Left lung (tissue), 10 donors: Measurements from ENCODE around the gene SAA2. TPM values are rescaled to one million over a fixed set of nuclear protein-coding genes. Genes with fewer than 3 reads are reported as not detected.
"Not testable (repeated sequence)": the region's sequence is repeated elsewhere in the genome, so short reads cannot be mapped to it uniquely, and the experiment has no call there.

Experiments
- ATAC-seq: fragments of 200-7000 bp; cut with Tn5 transposase; one replicate; pipeline ENCODE4 v1.9.1; 2020; ENCODE audit warnings: moderate library complexity
- DNase-seq, 4 donors: peaks; one replicate each; pipeline ENCODE4 v3.0.0-alpha.2; 2013 to 2020
- H3K27ac ChIP-seq, 2 donors: fragments of 200-600 bp; sonication (generic) in 1 of 2; one replicate each; pipeline versions ENCODE4 v1.5.0 to v1.8.0; 2020 to 2021
- H3K27me3 ChIP-seq, 2 donors: fragments of 200-600 bp; sonication (generic) in 1 of 2; one replicate each; pipeline versions ENCODE4 v1.5.0 to v1.8.0; 2020 to 2021
- H3K36me3 ChIP-seq, 2 donors: fragments of 200-600 bp; sonication (generic) in 1 of 2; one replicate each; pipeline versions ENCODE4 v1.5.0 to v1.8.0; 2020 to 2021
- H3K4me1 ChIP-seq, 2 donors: fragments of 200-600 bp; one replicate each; pipeline ENCODE4 v1.8.0; 2021
- H3K4me3 ChIP-seq, 2 donors: fragments of 200-600 bp; sonication (generic) in 1 of 2; one replicate each; pipeline versions ENCODE4 v1.5.0 to v1.8.0; 2020 to 2021; ENCODE audit warnings: mild to moderate bottlenecking in 1 of 2
- H3K9me3 ChIP-seq, 2 donors: fragments of 200-600 bp; sonication (generic) in 1 of 2; one replicate each; pipeline versions ENCODE4 v1.5.0 to v1.8.0; 2020 to 2021
- CTCF ChIP-seq, 2 donors: fragments of 200-600 bp; sonication (generic) in 1 of 2; IDR thresholded peaks; one replicate each; pipeline versions ENCODE4 v1.5.0 to v1.8.0; 2021; ENCODE audit warnings: antibody characterized with exemption in 2 of 2
- intact Hi-C, 2 donors: fragments of 100-400 bp; cut with DNase I; formaldehyde crosslinking; loops; one replicate each; pipeline versions ENCODE4 v1.11.2 to v1.14.2; 2022
- polyA plus RNA-seq, 6 donors: library from polyadenylated mRNA; unstranded; fragments of 120-200 nt; gene quantifications; one replicate each; pipeline ENCODE4 v1.2.1, GENCODE V29; 2013; ENCODE audit not compliant: insufficient read length in 6 of 6
- total RNA-seq, 2 donors: library from RNA; stranded (reverse); fragmentation: NEBNext Ultra II Directional; extraction: Animal tissue kit (Norgen Biotek cat#: 25700); gene quantifications; one replicate each; pipeline ENCODE4 v1.2.1, GENCODE V29; 2021
- donor health status: DM: no; HTN: yes; CAD: no.
- donor health status: DM: no; HTN: no; CAD: no.

The SAA2 gene
- total and polyA plus RNA-seq, 8 donors: 0.20 to 92.5 (median 0.23) TPM; not detected in 3

GRCh38 chr11:18265949-18266348 lies 17.5 kb upstream of the SAA2 start, which contains the start of gene SAA1:
Gene SAA1 (plus strand): TSS chr11:18266264. CDS start chr11:18266888, 624 bp downstream.
- ATAC-seq: no peak
- intact Hi-C loops: no loop called here
- no peak for TF ChIP-seq CTCF (IDR thresholded peaks at IDR 0.05)
- Histone ChIP-seq H3K9me3 (no peaks in the 10 kb centered on the region), H3K27me3 (no peaks in the 10 kb centered on the region), H3K4me3 (no peak within 1 kb of the TSS), H3K4me1 (peaks cover 0 to 10% of the 10 kb centered on the region in 2 donors), H3K36me3 (no peaks in the 10 kb centered on the region), H3K27ac (no peak within 1 kb of the TSS)
- no peak for DNase-seq

GRCh38 chr11:18264677-18265555 lies 16.4 kb upstream of the SAA2 start:
- ATAC-seq: no peak
- H3K4me1 ChIP-seq: peaks cover 0 to 10% of the 10 kb centered on the region in 2 donors
- H3K36me3 ChIP-seq: no peaks in the 10 kb centered on the region
- no peak for DNase-seq
- H3K27me3 ChIP-seq: no peaks in the 10 kb centered on the region
- no peak for TF ChIP-seq CTCF (IDR thresholded peaks at IDR 0.05)
- intact Hi-C loops: no loop called here
- no peaks in the 10 kb centered on the region for H3K9me3 ChIP-seq
- H3K4me3 ChIP-seq: no peak overlapping the region
- H3K27ac ChIP-seq: no peak overlapping the region

GRCh38 chr11:18264035-18264434 lies 15.6 kb upstream of the SAA2 start:
- Histone ChIP-seq H3K4me1 (peaks cover 0 to 10% of the 10 kb centered on the region in 2 donors), H3K36me3 (no peaks in the 10 kb centered on the region), H3K27ac (no peak overlapping the region), H3K27me3 (no peaks in the 10 kb centered on the region), H3K9me3 (no peaks in the 10 kb centered on the region), H3K4me3 (no peak overlapping the region)
- no peak for TF ChIP-seq CTCF (IDR thresholded peaks at IDR 0.05)
- no peak for DNase-seq
- no peak for ATAC-seq
- intact Hi-C loops: no loop called here

- DNase-seq, H3K36me3 ChIP-seq, H3K4me1 ChIP-seq, H3K4me3 ChIP-seq, H3K9me3 ChIP-seq, ATAC-seq, H3K27me3 ChIP-seq, H3K27ac ChIP-seq, intact Hi-C loops: not testable (repeated sequence)
Measured at GRCh38 chr11:18262681-18263350, 14.3 kb upstream of the SAA2 start.

GRCh38 chr11:18261721-18262120 lies 13.3 kb upstream of the SAA2 start:
- no peak overlapping the region for H3K4me3 ChIP-seq
- no peaks in the 10 kb centered on the region for H3K36me3 ChIP-seq
- no peak for TF ChIP-seq CTCF (IDR thresholded peaks at IDR 0.05)
- ATAC-seq: no peak
- no peak overlapping the region for H3K27ac ChIP-seq
- no peak for DNase-seq
- intact Hi-C loops: no loop called here
- H3K9me3 ChIP-seq: no peaks in the 10 kb centered on the region
- H3K4me1 ChIP-seq: peaks cover 0 to 10% of the 10 kb centered on the region in 2 donors
- H3K27me3 ChIP-seq: no peaks in the 10 kb centered on the region
